NCI-H2196 treated with DMSO at 0.1 percent for 48 hours (cell line): ENCODE data around the gene WDR91.

Experiments
- DNase-seq: peaks from one replicate; lab custom pipeline; 2025; ENCODE audit not compliant: unreplicated experiment; lab: John Stamatoyannopoulos, UW

Gene WDR91

DNA sequence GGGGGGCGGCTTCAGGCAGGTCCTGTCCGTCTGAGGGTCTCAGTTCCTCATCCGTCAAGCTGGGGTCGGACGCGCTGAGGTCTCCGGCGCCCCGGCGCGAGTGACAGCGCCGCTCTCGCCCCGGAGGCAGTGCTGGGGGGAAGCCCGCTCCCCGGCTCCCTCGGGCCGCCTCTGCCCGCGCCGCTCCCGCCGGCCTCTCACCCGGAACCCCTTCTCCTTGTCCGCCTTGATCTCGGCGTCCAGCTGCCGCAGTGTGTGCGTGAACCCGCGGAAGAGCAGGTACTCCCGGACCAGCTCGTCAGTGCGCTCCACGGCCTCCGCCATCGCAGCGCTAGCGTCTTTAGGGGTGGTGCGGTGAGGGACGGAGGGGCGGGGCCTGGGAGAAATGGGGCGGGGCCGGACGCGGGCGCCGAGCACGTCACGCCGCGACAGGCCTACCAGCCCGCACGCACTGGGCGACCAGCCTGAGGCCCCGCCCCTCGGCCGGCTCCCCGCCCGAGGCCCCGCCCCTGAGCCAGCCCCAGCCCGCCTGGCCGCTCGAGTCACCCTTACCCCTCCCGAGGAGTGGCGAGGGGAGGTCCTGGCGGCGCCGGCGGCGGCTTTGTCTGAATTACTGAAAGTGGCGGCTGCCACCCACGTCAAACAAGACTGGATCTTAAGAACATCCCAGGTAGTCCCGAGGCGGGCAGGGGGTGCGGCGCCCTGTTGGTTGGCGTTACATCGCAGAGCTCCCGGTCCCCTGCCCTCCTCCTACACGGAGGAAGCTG lies at the start of gene WDR91:
WDR91 (minus strand) TSS at position 348 of the 767 bp plus-strand sequence; CDS start at position 324, 24 bp downstream.
- DNase-seq, result peak; percentile 87

DNA sequence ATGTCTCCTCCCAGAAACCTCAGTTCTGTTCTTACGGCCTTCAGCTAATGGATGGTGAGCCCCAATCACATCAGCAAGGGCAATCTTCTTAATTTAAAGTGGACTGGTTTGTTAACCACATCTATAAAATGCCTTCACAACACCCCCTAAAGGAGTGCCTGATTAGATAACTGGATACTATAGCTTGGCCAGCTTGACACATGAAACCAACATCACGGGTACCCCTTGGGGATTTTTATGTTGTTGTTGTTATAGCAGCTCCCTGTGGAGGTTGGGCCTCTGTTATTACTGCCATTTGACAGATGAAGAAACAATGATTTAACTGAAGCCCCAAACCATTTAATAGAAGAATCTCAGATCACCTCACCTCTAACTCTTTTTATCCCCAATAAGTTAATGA lies 49.1 kb upstream of the WDR91 start:
- no peak for DNase-seq

DNA sequence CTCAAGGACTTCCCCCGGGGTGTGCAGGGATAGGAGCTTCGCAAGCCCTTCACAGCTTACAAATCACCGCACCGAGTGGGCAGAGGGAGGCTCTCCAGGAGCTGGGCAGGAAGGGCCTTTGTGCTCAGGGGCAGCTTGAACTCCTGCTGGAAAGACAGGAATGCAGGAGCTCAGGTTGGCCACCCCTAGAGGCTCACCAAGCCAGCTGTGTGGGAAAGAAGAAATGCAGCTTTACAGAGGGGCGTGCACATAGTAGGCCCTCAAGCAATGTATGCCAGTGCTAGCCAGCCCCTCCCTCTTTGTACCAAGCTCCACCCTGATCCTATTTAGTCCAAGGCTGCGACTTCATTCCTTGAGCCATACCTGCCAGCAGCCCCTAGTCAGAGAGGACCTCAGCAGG lies 48.4 kb upstream of the WDR91 start:
- DNase-seq, result no peak

DNA sequence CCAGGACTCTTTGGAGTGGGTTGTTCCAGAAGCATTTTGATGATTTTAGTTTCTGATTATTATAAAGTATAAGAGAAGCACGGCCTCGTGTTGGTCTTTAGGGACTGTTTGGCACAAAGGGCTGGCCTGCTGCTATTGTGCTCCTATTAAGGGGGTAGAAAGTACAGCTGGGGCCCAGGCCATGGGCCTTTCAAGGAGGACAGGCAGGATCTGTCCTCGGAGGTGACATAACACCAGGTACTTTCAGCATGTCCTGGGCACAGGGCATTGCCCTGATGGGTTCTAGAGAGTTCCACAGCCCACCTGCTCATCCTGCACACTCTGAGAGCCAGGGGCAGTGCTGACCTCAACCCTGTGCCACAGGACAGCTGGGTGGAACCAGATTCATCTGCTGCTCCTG lies 47.3 kb upstream of the WDR91 start:
- DNase-seq, result no peak

DNA sequence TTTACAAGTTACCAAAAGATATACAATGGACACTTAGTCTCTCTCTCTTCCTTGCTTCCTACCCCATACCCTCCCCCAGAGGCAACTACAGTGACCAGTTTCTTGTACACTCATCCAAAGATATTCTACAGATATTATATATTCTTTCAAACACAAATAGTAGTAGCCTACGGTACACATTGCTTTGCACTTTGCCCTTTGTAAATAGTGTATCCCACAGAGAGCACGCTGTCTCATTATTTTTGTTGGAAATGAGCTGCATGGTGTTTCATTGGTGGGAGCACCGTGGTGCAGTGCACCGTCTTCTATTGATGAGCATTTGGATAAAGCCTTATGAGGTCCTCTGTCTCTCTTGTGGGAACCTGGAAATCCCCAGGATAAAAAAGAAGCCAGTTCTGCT lies 46.5 kb upstream of the WDR91 start:
- no peak for DNase-seq

DNA sequence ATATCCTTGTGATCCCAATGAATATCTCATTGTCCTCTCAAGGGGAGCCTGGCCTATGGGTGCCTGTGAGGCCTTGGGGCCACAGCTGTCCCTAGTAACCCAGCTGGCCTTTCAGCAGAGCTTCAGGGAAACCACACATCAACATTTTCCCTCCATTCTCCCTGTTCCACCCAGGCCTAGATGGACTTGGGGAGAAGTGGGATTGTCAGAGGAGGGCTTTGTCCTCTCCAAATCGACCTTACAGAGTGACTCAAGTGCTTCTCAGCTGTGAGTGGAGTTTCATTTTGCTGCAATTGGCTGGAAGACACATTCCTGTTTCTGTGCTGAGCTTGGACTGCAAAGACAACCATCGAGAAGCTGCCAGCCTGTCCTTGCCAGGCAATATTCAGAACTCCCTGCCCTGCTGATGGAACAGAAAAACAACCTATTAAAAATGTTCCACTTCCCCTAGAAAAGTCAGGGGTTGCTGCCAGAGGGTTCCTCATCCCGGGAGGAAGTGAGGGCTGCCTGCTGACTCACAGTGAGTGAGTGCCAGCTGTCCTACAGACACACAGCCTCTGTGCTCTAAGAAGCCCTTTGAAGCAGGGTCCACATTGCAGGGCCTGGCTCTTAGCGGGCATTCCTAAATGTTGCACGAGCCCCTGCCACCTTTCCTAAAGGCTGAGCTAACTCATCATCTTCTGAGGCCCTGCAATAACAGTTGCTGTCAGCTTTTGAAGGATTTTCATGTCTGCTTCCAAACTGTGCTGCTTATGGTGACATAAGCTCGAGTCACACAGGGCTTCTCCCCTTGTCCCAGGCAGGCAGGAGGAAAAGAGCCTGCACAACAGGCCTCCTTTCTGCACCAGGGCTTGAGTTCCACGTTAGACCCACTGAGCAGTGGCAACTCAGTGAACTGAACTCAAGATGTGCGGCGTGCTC lies 42.8 kb upstream of the WDR91 start:
- no peak for DNase-seq

DNA sequence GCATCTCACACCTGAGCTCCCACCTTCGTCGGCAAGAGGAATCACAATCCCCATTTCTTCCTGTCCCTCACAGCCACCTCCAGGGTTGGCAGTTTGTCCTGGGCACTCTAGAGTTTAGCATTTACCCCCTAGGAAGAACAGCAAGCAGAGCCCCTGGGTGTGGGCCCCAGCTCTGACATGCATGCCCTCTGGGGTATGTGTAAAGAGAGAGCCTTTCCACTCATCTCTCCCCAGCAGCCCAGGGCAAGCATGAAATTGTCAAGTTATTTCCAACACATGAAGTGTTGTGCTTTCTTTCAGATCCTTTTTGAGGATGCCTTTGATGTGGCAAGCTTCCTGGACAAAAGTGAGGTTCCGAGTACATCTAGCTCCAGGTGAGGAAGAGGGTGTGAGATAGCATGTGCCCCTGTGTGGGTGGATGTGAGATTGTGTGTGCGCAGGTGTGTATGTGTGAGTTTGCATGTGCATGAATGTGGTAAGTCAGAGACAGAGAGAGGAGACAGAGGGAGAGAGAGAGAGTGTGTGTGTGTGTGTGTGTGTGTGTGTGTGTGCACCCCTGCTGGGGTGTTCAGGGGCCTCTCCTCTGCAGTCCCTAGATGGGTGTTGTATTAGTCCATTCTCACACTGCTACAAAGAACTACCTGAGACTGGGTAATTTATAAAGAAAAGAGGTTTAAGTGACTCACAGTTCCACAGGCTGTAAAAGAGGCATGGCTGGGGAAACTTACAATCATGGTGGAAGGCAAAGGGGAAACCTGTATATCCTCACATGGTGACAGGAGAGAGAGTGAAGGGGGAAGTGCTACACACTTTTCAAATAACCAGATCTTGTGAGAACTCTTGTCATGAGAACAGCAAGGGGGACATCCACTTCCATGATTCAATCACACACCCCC lies 40.4 kb upstream of the WDR91 start:
- no peak for DNase-seq

DNA sequence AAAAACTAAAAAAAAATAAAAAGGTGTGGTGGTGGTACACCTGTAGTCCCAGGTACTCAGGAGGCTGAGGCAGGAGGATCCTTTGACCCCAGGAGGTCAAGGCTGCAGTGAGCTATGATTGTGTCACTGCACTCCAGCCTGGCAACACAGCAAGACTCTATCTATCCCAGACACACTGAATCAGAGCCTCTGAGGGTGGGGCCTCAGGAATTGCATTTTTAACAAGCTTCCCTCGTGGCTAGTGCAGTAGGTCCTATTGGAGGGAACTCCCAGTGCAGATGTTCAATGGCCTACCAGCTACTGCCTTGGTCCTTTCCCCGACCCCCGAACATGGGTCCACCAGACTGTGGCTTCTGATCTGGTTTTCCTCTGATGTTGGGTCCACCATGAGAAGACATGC lies 37.2 kb upstream of the WDR91 start:
- no peak for DNase-seq

DNA sequence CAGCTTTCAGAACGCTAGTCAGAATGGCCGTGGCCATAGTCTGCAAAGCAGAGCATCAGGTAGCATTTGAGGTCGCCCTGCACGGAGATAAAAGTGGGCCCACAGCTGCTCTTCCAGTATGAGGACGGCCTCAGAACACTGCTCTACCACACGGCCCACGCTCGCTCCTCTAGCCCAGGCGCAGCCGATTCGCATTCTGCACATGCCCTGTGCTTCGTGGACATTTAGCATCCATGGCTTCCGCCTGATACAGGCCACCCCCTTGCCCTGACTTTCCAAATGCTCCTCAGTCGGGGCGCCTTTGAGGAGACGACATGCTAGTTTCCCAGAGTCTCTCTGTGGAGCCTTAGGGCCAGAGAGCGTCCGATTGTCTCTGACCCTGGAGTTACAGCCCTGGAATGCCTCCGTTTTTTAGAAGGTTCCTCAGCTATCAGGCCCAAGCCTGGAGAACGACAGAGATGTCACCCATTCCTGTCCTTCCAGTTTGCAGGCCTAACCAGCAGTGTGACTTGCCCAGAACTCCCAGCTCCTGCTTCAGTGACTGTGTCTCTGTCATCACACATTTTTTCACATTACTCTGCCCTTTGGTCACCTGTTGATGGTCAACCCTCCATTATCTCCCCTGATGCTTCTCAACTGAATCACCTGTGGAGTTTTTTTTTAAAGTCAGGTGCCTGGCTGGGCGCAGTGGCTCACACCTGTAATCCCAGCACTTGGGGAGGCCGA lies 36.6 kb upstream of the WDR91 start:
- DNase-seq, result no peak

DNA sequence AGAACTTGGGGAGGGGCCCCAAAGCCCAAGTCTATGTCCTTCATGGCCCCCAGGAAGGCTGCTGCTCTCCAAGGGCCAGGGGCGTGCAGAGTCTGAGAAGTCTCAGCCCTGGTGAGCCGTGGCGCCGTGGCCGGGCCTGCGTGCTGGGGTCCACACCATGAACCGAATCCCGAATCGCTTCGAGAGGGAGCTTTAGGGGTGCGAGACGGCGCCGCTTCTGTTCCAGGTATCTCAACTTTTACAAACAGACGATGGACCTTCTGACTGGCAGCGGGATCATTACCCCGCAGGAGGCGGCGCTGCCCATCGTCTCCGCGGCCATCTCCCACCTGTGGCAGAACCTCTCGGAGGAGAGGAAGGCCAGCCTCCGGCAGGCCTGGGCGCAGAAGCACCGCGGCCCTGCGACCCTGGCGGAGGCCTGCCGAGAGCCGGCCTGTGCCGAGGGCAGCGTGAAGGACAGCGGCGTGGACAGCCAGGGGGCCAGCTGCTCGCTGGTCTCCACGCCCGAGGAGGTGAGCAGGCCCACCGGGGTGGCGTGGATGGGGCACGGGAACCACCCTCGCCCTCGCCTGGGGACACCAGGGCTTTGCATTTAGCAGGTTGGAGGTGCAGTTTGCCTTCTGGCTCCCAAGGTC lies 35.0 kb upstream of the WDR91 start:
- no peak for DNase-seq

DNA sequence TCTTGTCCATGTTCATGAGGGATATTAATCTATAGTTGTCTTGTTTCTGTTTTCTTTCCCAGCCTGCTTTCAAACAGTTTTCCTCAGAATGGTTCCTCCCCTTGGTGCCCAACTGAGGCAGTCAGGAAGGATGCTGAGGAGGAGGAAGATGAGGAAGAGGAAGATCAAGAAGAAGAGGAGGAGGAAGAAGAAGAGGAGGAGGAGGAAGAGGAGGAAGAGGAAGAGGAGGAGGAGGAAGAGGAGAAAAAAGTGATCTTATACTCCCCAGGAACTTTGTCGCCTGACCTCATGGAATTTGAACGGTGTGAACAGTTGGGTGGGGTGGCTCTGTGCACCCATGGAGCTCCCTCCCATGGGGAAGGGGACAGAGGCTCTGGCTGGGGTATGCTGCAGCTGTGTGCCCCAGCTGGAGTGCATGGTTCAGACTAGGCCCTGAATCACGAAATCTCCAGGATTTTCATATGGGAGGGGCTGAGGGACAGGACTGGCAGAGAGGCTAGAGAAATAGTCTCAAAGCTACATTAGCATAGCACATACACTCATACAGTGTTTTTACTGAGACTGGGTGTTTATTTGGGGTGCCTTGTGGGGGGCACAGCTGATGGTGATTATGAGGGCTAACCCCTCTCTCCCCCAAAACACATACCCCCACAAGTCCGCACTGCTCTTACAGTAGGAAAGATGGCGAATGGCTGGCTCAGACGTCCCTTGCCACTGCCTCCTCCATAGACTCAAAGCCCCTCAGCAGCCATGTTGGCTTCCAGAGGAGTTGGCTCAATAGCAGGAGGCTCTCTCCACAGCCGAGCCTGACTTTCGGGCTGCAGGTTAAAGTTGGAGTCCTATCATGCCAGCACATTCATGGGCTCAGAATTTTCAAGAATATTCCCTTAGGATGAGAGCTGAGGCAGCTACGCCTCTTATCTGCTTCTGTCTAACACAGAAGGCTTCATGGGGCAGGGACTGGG lies 34.2 kb upstream of the WDR91 start:
- no peak for DNase-seq

DNA sequence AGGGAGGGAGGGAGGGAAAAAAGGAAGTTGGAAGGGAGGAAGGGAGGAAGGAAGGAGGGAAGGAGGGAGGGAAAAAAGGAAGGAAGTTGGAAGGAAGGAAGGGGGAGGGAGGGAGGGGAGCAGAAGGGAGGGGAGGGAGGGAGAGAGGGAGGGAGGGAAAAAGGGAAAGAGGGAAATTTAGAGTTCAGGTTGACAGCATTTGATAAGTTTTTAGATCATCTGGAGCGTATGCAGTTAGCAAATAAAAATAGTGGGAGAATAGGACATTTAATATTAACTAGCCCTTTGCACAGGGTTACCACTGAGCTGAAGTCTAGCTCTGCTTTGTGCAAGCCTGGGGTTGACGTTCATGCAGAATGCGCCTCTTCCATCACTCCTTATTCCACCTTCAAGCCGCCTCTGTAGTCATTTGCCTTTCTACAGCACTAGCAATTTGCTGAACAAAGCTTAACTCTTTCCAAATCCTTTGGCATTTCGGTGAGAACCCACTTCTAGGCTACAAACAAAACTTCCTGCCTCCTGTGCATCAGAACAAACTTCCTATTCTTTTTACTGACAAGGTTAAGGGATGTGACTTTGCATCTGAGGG lies 30.9 kb upstream of the WDR91 start:
- no peak for DNase-seq

DNA sequence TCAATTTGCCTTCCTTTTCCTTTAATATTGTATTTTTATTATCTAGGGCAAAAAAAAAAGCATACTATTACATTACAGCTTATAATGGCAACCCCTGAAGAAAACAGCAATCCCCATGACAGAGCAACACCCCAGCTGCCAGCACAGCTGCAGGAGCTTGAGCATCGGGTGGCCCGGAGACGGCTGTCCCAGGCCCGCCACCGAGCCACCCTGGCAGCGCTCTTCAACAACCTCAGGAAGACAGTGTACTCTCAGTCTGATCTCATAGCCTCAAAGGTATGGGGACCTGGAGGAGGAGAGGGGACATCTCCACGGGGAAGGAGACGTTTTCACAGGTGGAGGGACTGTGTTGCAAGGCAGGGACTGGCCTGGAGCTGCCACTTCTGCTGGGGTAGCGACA lies 29.1 kb upstream of the WDR91 start:
- no peak for DNase-seq

DNA sequence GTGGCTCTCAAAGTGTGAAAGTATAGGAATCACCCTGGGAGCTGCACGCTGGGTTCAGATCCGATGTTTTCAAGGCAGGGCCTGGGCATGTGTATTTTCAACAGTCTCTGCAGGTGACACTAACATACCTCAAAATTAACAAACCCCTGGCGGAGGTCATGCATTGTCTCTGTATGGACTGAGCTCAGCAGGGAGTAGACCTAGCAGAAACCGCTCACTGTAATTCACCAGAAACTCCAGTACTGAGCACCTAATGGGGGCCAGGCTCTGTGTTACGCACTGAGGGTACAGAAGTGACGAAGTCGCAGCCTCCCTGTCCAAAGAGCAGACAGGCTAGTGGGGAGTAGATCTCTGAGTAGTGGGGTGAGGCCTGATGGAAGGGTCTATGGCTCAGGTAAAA lies 27.9 kb upstream of the WDR91 start:
- no peak for DNase-seq

DNA sequence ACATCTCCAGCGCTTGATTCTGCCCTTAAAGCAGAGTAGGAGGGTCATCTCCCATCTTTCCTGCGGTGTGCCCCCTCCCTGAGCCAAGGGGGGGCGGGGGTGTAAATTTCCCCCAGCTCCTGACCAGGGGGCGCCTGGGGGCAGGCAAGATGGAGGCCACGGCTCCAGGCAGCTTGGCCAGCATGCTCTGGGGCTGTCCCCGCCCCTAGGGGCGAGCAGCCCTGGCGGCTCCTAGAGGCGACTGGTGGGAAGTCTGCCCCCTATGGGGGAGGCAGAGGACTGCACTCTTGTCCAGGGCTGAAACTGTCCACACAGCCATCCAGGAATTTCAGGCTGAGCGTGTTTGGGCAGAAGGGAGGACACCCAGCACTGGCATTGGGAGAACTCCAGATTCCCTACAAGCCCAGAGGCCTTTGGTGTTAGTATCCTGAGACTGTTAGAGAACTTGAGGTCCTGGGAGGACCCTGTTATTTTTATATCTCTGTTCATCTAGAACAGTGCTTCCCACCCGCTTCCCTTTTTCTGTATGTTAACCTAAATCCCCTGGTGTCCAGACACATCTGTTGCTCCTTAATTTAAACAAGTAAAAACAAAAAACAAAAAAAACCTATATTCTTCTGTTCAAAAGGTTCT lies 26.9 kb upstream of the WDR91 start:
- no peak for DNase-seq

DNA sequence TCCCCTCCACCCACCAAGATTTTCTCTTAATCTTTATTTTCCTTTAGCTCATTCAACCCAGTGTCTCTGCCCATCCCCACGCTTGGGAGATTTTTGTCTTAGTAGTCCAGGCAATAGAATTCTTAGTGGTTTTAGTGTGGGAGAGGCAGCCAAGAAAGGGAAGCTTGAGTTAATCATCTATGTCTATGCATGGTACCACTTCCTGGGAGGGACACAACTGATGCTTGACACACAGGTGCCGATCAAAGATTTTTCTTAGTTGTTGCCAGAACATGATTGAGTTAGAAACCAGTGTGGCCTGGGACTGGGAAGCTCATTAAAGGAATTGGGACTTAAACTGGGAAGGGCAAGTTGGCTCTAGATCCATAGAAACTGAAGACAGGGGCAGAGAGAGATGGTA lies 25.4 kb upstream of the WDR91 start:
- no peak for DNase-seq

DNA sequence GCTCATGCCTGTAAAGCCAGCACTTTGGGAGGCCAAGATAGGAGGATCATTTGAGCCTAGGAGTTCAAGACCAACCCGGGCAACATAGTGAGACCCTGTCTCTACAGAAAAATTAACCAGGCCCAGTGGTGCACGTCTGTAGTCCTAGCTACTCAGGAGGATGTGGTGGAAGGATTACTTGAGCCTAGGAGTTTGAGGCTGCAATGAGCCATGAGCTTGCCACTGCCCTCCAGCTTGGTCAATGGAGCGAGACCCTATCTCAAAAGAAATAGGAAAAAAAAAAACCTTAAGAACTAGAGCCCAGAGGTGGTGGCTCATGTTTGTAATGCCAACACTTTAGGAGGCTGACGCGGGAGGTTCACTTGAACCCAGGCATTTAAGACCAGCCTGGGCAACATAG lies 24.5 kb upstream of the WDR91 start:
- DNase-seq, result no peak

DNA sequence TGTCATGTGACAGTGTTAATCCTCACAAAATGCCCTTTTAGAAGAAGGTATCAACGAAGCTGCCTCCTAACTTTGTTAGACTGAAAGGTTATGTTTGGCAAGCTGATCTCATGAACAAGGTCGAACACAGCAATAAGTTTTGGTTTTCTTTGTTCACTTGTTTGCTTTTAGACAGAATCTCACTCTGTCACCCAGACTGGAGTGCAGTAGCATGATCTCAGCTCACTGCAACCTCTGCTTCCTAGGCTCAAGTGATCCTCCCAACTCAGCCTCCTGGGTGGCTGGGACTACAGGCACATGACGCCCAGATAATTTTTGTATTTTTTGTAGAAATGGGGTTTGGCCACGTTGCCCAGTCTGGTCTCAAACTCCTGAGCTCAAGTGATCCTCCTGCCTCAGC lies 23.4 kb upstream of the WDR91 start:
- no peak for DNase-seq
